Measurements from ENCODE around the gene KIZ. TPM values are rescaled to one million over a fixed set of nuclear protein-coding genes. Genes with fewer than 3 reads are reported as not detected.

The KIZ gene
- total and polyA plus RNA-seq, 2 donors (not counting 1 experiment from before 2014, with no cell fraction given), result 19.7 to 40.4 TPM

DNA sequence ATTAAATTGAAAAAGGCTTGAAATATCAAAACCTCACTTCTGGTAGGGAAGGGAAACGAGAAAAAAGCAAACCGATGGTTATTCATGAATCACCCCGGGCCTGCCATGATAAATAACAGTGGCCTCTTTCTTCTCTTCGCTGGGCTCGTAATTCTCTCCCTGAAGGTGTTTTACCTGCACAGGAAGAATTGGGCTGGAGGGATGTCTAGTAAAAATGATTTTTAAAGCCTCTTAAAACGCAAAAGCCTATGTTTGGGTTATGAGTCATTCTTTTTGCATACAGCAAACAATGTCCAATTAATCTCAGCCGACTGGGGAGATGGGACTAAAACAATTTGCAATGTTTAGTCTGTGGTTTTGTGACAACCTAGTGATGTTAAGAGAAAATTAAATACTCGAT lies 36.5 kb upstream of the KIZ start:
- peaks cover 9 to 15% of the 10 kb centered on the region in 2 donors for H3K4me1 ChIP-seq (ENCODE audit: control insufficient read depth in 2 of 2, insufficient read depth in 2 of 2, low read length in 2 of 2)
- H2AFZ ChIP-seq (ENCODE audit: insufficient read depth, low read depth, low read length, poor library complexity, severe bottlenecking), result no peak overlapping the region
- ChIA-PET POLR2A (no interaction called here), CTCF (no interaction called here)
- ATAC-seq (ENCODE audit: low read depth) (no peak), DNase-seq (no peak)
- no peak overlapping the region for H3K9ac ChIP-seq (ENCODE audit: low read length)
- Mint-ChIP-seq H3K27ac (no peak overlapping the region), H3K9me3 (ENCODE audit: insufficient read depth) (no peaks in the 10 kb centered on the region), H3K4me1 (peaks cover 11% of the 10 kb centered on the region), H3K27me3 (peaks cover 55% of the 10 kb centered on the region), H3K4me3 (no peak overlapping the region)
- WGBS (ENCODE audit: insufficient coverage), result 74% methylated on average over 3 of the region's 8 CpGs
- no peak overlapping the region for H3K4me2 ChIP-seq (replicated peaks; ENCODE audit: low read depth, low read length, poor library complexity, severe bottlenecking)
- no peak overlapping the region for H3K4me3 ChIP-seq (ENCODE audit: control extremely low read depth in 1 of 5, extremely low read depth in 1 of 5, insufficient read depth in 1 of 5, low read depth in 2 of 5, low read length in 4 of 5)
- no peaks in the 10 kb centered on the region for H3K36me3 ChIP-seq (replicated peaks in 1 of 2; ENCODE audit: control extremely low read depth in 1 of 2, control insufficient read depth in 1 of 2, extremely low read depth in 1 of 2, insufficient read depth in 2 of 2, low read length in 1 of 2)
- TF ChIP-seq, protein P1, sequence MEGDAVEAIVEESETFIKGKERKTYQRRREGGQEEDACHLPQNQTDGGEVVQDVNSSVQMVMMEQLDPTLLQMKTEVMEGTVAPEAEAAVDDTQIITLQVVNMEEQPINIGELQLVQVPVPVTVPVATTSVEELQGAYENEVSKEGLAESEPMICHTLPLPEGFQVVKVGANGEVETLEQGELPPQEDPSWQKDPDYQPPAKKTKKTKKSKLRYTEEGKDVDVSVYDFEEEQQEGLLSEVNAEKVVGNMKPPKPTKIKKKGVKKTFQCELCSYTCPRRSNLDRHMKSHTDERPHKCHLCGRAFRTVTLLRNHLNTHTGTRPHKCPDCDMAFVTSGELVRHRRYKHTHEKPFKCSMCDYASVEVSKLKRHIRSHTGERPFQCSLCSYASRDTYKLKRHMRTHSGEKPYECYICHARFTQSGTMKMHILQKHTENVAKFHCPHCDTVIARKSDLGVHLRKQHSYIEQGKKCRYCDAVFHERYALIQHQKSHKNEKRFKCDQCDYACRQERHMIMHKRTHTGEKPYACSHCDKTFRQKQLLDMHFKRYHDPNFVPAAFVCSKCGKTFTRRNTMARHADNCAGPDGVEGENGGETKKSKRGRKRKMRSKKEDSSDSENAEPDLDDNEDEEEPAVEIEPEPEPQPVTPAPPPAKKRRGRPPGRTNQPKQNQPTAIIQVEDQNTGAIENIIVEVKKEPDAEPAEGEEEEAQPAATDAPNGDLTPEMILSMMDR (IDR thresholded peaks at IDR 0.05), result no peak
- no peak for TF ChIP-seq EZH2 (IDR thresholded peaks at IDR 0.05; ENCODE audit: borderline replicate concordance, insufficient read depth, low read depth, low read length, poor library complexity, severe bottlenecking)
- no peak overlapping the region for H3K27ac ChIP-seq (ENCODE audit: low read length in 2 of 2)
- peaks cover 0 to 46% (median 30%) of the 10 kb centered on the region in 4 experiments for H3K27me3 ChIP-seq (replicated peaks in 1 of 4; ENCODE audit: control extremely low read depth in 1 of 4, control insufficient read depth in 3 of 4, insufficient read depth in 4 of 4, low read length in 3 of 4)
- H3K9me3 ChIP-seq (ENCODE audit: control extremely low read depth in 1 of 3, control insufficient read depth in 2 of 3, insufficient read depth in 1 of 3, low read length in 2 of 3), result peaks cover 0 to 5% (median 0%) of the 10 kb centered on the region in 3 donors
- H4K20me1 ChIP-seq (ENCODE audit: control insufficient read depth, insufficient read depth, low read length, poor library complexity, severe bottlenecking), result no peaks in the 10 kb centered on the region
- H3K79me2 ChIP-seq (ENCODE audit: control insufficient read depth, insufficient read depth, low read length), result no peaks in the 10 kb centered on the region
- intact Hi-C loops (cut with micrococcal nuclease), result no loop called here

DNA sequence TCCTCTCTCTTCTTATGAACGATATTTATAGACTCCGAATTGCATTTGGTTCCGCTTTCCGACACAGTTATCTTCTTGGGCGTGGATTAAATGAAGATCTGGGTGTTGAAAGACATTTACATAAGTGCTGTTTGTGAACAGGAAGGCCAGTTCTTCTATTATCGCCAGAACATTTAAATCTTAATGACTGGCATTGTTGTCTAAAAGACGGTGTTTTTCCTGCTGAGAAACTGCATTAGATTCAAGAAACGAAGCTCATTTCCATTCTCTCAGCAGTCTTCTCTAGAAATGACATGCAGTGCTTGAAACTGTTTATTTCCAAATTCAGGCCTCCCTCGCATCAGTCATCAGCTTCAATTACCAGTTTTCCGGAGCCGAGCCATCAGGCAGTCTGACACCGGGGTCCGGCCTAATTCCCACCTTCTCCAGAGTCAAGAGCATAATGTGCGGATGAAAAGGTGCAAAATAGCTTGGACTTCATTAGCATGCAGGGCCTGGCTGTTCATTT lies 35.7 kb upstream of the KIZ start:
- H3K36me3 ChIP-seq (replicated peaks in 1 of 2; ENCODE audit: control extremely low read depth in 1 of 2, control insufficient read depth in 1 of 2, extremely low read depth in 1 of 2, insufficient read depth in 2 of 2, low read length in 1 of 2), result no peaks in the 10 kb centered on the region
- TF ChIP-seq, protein P1 (IDR thresholded peaks at IDR 0.05), result no peak
- TF ChIP-seq EZH2 (IDR thresholded peaks at IDR 0.05; ENCODE audit: borderline replicate concordance, insufficient read depth, low read depth, low read length, poor library complexity, severe bottlenecking), result no peak
- intact Hi-C loops (cut with micrococcal nuclease), result no loop called here
- ATAC-seq (ENCODE audit: low read depth) (peak; percentile 53), DNase-seq (peak; percentile 27)
- ChIA-PET POLR2A (no interaction called here), CTCF (no interaction called here)
- Mint-ChIP-seq H3K27me3 (peaks cover 52% of the 10 kb centered on the region), H3K9me3 (ENCODE audit: insufficient read depth) (no peaks in the 10 kb centered on the region), H3K4me1 (peaks cover 11% of the 10 kb centered on the region), H3K4me3 (peak overlapping the region; percentile 2), H3K27ac (no peak overlapping the region)
- WGBS (ENCODE audit: insufficient coverage), result 30% methylated on average over 9 of the region's 14 CpGs
- peaks cover 9 to 15% of the 10 kb centered on the region in 2 donors for H3K4me1 ChIP-seq (ENCODE audit: control insufficient read depth in 2 of 2, insufficient read depth in 2 of 2, low read length in 2 of 2)
- H3K4me3 ChIP-seq (ENCODE audit: control extremely low read depth in 1 of 5, extremely low read depth in 1 of 5, insufficient read depth in 1 of 5, low read depth in 2 of 5, low read length in 4 of 5), result peak overlapping the region in 1 of 5 experiments; percentile 31
- H3K27me3 ChIP-seq (replicated peaks in 1 of 4; ENCODE audit: control extremely low read depth in 1 of 4, control insufficient read depth in 3 of 4, insufficient read depth in 4 of 4, low read length in 3 of 4), result peaks cover 0 to 46% (median 30%) of the 10 kb centered on the region in 4 experiments
- H3K27ac ChIP-seq (ENCODE audit: low read length in 2 of 2), result no peak overlapping the region
- peak overlapping the region; percentile 33 for H3K4me2 ChIP-seq (replicated peaks; ENCODE audit: low read depth, low read length, poor library complexity, severe bottlenecking)
- no peaks in the 10 kb centered on the region for H4K20me1 ChIP-seq (ENCODE audit: control insufficient read depth, insufficient read depth, low read length, poor library complexity, severe bottlenecking)
- H3K79me2 ChIP-seq (ENCODE audit: control insufficient read depth, insufficient read depth, low read length), result no peaks in the 10 kb centered on the region
- H2AFZ ChIP-seq (ENCODE audit: insufficient read depth, low read depth, low read length, poor library complexity, severe bottlenecking), result no peak overlapping the region
- H3K9me3 ChIP-seq (ENCODE audit: control extremely low read depth in 1 of 3, control insufficient read depth in 2 of 3, insufficient read depth in 1 of 3, low read length in 2 of 3), result peaks cover 0 to 5% (median 0%) of the 10 kb centered on the region in 3 donors
- H3K9ac ChIP-seq (ENCODE audit: low read length), result no peak overlapping the region
